AML-193 (cell line): ENCODE measurements around the gene DCANP1.

Experiments used
- DNase-seq, 2 experiments: peaks; one replicate each; lab custom pipeline; 2025; lab: John Stamatoyannopoulos, UW

Gene DCANP1

DNA sequence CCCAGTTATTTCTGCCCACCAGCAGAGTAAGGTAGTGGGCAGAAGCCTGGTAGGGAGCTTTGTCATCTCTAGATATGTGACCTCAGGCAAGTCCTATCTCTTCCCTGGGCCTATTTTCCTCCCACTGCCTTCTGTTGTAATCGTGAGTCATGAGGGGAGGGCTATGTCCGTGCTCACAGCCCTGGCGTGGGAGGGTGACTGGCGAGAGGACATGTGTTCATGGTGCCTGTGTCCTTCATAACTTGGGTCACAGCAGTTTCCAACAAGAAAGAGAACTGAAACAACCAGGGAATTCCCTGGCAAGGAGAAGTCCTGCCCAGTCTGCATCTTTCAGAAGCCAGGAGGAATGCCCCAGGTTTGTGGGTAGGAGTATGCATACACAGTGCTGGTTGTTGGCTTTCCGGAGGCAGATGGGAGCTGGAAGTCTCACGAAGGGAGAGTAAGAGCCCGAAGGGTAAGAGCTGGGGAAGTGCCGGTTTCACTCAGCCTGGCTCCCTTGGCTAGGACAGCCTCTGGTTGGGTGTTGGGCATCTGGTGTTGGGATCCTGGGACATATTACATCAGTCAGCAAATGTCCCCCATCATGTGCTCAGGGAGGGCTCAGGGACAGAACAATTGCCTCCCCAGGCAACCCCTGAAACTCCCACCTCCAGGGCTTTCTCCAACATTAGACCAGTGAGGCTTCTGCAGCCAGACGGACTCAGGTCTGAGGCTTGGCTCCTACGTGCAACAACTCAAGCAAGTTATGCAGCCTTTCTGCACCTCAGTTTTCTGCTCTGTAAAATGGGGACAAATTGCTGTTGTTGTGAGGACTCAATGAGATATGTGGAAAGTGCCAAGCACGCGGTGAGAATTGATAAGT is 9.3 kb upstream of the DCANP1 start:
- DNase-seq: no peak

- DNase-seq: no peak
Observed at GRCh38 chr5:135455876-135456237, 8.7 kb upstream of the DCANP1 start.

GRCh38 chr5:135454946-135455345 is 7.8 kb upstream of the DCANP1 start:
- no peak for DNase-seq

DNA sequence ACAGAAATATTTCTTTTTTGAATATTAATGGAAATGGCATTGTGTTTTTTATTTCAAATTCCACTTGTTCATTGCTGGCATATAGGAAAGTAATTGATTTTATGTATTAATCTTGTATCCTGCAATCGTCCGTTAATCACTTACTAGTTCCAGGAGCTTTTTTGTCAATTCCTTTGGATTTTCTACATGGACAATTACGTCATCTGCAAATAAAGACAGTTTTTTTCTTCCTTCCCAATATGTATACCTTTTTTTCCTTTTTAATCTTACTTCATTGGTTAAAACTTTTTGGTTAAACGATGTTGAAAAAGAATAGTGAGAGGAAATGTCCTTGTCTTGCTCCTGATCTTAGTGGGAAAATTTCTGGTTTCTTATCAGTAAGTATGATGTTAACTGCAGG is 6.5 kb upstream of the DCANP1 start:
- DNase-seq: no peak

DNA sequence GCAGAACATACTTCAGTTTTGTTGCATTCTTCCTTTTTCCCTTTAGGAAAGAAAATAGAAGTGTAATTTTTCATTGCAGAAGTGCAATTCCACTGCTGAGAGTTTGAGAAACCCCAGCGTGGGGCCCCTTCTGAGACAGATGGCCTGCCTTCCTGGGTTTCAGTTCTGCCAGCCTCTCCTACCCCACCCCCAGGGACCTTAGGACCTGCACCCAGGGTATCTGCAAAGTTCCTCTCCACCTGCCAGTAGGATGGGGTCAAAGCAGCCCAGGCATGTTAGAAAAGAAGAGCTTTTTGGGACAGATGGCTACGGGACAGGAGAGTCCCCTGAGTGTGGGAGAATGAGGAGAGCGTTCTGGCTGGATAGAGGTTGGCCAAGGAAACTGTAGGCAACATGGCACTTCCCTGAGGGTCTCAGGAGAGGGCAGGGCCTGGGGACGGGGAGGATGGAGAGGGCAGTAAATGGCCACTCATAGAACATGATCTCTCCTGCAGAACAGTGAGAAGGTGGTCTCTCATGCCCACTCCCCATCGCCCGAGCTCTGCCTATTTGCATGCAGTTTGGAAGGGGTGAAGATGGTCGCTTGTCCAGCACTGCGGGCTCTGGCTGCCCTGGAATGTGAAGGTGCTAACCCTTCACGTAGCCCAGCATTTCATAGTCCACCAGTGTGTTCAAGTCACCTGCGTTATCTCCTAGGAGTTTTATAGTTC is 5.3 kb upstream of the DCANP1 start, which contains the start of gene TIFAB:
Gene TIFAB (minus strand): TSS at position 31 of the 710 bp plus-strand sequence. CDS start 2,412 bp downstream, outside the sequence.
- DNase-seq: no peak

DNA sequence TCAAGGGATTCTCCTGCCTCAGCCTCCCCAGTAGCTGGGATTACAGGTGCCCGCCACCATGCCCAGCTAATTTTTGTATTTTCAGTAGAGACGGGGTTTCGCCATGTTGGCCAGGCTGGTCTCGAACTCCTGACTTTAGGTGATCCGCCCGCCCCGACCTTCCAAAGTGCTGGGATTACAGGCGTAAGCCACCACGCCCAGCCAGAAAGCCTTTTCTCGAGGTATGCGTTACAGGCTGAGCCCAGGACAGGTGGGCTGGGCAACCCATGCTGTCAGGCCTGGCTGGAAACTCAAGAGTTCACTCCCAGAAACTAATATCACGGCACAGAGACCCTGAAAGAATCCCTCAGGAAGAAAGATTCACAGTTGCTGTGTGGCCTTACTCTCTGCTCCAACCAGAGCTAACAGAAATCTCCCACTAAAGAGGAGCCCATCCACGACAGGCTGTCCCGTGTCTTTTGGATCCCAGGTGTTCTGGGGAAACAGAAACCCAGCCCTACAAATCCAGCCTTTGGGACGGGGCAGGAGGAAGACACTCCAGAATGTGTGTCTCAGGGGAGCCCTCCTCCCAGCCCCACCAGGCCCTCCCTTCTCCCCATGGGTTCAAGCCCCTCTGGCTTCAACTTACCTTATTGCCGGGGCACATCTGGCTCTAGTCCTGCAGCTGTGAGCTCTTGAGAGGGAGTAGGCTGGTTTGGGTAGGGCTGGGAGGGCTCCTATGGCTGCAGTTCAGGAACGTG is 4.6 kb upstream of the DCANP1 start:
- no peak for DNase-seq

DNA sequence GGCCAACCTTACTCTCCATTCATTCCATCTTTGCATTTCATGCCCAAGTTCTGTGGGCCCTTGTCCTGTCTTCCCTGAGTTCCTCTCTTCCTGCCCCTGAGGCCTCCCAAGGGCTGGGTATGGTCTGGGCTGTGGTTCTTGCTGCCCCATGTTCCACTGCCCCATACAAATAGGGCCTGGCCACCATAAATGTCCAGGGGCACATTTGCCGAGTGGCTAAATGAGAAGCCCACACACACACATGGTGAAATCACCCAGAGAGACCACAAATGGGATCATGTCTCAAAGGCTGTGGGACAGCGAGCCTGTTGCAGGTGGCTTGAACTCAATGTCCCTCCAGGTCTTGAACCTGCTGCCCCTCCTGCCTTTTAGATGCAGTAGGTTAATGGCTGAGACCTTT is 3.8 kb upstream of the DCANP1 start:
- no peak for DNase-seq

GRCh38 chr5:135450336-135450735 is 3.2 kb upstream of the DCANP1 start:
- no peak for DNase-seq

- DNase-seq: no peak
Observed at GRCh38 chr5:135449644-135450043, 2.5 kb upstream of the DCANP1 start.

DNA sequence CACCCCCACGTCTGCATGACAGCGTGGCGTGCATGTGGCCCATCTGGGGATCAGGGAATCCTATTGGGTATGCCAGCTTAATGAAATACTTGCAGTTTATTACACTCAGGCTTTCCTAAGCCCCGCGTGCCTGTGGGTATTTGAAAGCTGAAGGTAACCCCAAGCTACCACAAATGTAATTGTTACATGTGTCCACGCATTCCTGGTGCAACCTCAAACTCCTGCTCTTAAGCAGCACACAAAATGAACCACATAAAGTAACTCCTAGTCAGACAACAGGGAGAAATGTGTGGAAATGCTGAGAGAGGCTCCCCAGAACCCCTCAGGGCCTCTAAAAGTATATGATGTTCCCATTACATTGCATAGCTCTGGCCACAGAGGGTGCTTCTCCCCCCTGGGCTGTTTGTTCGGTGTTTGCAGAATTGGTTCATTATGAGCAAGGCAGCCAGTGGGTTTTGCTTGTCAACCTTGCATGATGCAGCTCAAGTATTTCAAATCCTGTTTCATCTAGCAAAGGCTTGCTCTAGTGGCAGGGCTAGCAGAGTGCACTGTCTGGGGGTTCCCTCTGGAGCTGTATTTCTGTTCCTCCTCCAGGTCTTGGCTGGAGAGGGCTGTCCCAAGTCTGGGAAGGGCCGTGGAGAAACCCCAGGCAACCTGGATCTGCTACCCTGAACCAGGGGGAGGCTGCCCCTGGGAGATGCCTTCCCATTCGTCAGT is 1.8 kb upstream of the DCANP1 start:
- DNase-seq: no peak

DNA sequence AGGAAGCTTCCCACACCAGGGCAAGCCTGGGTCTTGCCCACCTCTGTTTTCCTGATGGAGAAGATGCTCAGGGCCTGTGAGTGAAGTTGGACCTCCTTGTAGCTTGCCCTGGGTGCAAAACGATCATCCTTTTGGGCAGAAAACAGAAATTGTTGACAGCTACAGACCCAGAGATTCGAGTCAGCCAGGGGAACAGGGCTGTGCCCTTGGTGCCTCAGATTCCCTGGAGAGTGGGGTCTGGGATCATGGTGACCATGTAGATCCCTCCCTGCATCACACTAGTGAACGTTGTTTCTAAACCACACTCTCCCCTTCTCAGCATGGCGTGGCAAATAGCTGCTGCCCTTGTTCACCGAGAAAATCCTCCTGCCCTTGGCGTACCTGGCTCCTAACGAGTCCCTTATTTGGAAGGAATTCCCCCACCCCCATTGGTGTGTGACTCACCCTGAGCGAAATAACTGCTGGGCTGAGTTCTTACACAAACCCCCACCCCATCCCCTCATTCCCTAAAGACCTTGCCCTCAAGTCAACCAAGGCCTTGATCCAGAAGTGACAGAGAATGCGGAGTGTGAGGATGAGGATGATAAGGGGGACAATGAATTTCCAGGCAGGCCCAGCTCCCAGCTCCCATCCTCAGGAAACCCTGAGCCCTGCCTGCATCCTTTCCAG is 1.1 kb upstream of the DCANP1 start:
- no peak for DNase-seq

DNA sequence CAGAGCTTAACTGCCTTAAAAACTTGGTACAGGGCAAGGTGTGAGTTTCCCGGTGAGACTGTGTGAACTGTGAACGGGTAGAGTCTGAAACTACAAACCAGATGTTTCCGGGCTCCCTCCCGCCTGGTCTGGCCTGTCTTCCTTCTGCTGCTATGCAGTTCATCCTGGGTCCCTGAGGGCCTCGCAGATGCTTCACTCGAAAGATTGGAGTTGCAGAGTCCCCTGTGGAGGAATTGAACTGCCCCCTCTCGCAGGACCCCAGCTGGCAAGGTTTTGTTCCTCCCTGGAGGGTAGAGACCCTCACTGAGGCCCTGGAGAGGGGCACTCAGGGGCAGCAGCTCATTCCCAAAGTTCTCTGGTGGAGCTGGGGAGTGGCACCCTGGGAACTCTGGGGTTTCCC is 533 bp downstream of the DCANP1 start:
- no peak for DNase-seq

GRCh38 chr5:135446206-135446605 is 942 bp downstream of the DCANP1 start:
- DNase-seq: no peak

DNA sequence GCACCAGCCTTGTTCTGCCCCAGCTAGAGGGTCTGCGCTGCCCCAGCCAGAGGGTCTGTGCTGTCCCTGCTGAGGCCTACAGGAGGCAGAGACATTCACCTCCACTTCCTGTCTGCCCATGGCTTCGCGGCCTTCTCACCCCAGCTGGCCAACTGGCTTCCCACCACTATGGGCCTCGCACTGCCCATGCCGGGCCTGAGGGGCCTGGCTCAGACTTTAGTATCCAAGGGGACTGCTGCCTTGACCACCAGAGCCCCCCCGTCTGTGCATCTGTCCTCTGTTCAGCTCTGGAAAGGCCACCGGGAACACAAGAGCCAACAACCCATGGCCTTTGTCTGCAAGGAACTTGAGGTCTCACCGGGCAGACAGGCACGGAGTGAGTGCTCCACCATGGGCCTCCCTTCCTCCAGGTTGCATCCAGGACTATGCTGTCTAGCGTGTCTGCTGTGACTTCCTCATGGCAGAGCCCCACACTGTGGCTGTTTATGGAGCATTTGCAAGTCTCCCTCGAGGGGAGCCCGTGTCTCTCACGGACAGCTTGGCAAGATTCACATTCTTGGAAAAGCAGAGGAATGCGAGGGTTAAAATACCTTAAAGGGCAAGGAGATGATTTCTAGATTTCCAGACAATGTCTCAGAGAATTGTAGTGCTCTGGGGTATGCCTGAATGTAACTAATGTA is 1.7 kb downstream of the DCANP1 start:
- no peak for DNase-seq

DNA sequence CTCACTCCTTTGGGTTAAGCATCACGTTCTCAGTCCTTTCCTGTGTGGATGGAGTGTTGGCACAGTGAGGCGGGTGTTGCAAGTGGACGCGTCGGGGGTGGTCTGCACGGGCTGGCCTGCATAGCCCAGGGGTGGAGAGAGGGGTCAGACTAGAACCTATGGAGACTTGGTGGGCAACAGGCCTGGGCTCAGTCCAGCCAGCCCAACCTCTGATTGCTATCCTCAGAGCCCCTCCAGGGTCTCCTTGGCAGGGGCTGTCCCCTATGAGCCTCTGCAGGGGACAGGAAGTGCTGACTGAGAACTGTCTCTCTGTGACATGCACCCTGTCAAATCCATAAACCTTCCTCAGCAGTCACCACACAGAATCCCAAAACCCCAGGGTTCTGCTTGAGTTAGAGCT is 2.3 kb downstream of the DCANP1 start:
- no peak for DNase-seq

GRCh38 chr5:135444360-135444759 is 2.8 kb downstream of the DCANP1 start:
- DNase-seq: no peak

GRCh38 chr5:135443161-135443960 is 3.8 kb downstream of the DCANP1 start:
- DNase-seq: no peak

GRCh38 chr5:135442431-135443160 is 4.6 kb downstream of the DCANP1 start:
- DNase-seq: no peak

GRCh38 chr5:135441919-135442318 is 5.2 kb downstream of the DCANP1 start:
- DNase-seq: no peak
